Urothelium cell line (cell line): ENCODE data around the gene FNTB.
A peak's percentile ranks its signal among the peaks of the same experiment; 100 is the strongest.

Experiments
- DNase-seq: peaks from one replicate; pipeline ENCODE4 v3.0.0; 2011; ENCODE audit warnings: low spot score, mixed read lengths
- FAIRE-seq: peaks from 2 replicates; lab custom pipeline; 2011; peaks lifted over from hg19 to GRCh38; lab: Jason Lieb, UNC

FNTB gene

DNA sequence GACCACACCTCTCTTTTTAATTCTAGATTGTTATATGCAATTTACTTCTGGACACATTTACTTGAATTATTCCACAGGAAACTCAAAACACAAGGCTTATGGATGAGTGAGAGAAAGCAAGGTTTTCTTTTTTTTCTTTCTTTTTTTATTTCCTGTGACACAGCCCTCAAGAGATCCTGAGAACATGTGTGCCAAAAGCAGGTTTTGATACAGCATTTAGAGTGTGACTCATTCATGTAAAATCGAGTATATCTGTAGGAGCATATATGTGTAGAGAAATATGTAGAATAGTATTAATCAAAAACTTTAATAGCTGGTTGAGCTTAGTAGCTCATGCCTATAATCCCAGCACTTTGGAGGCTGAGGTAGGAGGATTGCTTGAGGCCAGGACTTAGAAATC is 120.0 kb downstream of the FNTB start:
- DNase-seq = no peak
- FAIRE-seq = peak; percentile 46

DNA sequence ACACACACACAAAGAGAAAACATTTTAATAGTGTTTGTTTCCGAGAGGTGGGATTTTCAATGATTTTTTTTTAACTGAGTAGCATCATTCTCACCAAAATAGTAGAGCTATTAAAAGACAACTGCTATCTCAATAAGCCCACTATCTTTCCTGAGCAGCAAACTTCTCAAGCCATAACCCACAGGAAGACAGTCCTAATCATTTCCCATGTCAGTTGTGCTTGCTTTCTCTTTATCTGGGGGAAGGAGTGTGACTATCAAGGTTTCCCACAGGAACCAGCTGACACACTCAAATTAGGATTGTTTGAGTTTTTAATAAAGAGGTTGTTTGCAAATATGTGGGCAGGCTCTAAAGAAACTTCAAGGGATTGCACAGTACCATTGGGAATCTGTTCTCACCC is 120.5 kb downstream of the FNTB start:
- FAIRE-seq (no peak), DNase-seq (no peak)

DNA sequence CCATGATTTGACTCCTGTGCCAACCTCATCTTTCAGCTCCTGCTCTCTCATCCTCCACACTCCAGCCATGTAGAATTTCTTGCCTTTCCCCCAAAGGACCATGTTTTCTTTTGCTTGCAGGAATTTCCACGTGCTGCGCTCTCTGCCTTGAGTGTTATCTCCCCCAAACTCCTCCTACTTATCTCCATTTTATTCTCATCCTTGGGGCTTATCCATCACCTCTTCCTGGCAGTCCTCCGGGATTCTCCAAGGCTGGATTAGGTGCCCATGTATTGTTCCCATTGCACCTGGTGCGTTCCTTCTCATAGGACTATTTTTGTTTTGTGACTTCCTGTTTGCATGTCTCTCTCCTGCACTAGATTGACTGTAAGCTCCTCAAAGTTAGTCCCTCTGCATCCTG is 122.7 kb downstream of the FNTB start:
- DNase-seq = no peak
- FAIRE-seq = no peak

DNA sequence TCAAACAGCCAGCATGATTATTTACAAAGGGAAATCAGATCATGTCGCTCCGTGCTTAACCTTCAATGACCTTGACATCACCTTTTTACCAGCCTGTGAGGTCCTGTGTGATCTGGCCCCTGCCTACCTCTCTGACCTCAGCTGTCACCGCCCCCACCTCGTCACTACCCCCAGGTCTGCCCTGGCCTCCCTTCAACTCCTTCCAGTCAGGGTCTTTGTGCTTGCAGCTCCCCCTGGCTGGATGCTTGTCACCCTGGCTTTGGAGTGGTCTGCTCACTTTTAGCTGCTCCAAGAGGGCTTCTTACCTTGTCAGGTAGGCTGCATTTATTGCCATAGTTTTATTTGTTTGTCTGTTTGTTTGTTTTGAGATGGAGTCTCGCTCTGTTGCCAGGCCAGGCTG is 123.8 kb downstream of the FNTB start:
- DNase-seq (no peak), FAIRE-seq (peak; percentile 61)
